H1 (cell line): ENCODE data around the gene DDX56. TPM values are rescaled to one million over a fixed set of nuclear protein-coding genes. Genes with fewer than 3 reads are reported as not detected.

ENCODE experiments used
- CTCF ChIA-PET: fragments of 300-600 bp; sonication (Branson Sonifier 250); formaldehyde crosslinking; loops from one replicate; lab custom pipeline; 2021; ENCODE audit not compliant: partially characterized antibody; lab: Charles Lee
- POLR2A ChIA-PET: fragments of 300-600 bp; sonication (Branson Sonifier 250); formaldehyde crosslinking; loops from one replicate; lab custom pipeline; 2021; ENCODE audit warnings: inconsistent platforms; ENCODE audit not compliant: partially characterized antibody; lab: Charles Lee
- DNase-seq, 2 experiments: peaks; one replicate each; pipeline versions ENCODE4 v3.0.0 to v3.0.0-alpha.2; 2010 to 2022; ENCODE audit warnings: low spot score in 2 of 2, low read depth in 1 of 2, mixed read lengths in 1 of 2
- FAIRE-seq: peaks from 2 replicates; lab custom pipeline; 2011; peaks lifted over from hg19 to GRCh38; lab: Jason Lieb, UNC
- H2AFZ ChIP-seq: 2 replicates; pipeline ENCODE4 v1.8.1; 2012; ENCODE audit warnings: low read length, inconsistent platforms
- H2AK5ac ChIP-seq: 2 replicates; pipeline ENCODE4 v1.6.1; 2013; ENCODE audit warnings: low read depth, low read length
- H2BK120ac ChIP-seq: replicated peaks from 2 replicates; pipeline ENCODE3; 2013; ENCODE audit warnings: low read depth, low read length, inconsistent platforms
- H2BK12ac ChIP-seq: 2 replicates; pipeline ENCODE4 v1.6.1; 2013; ENCODE audit warnings: low read depth, low read length
- H2BK15ac ChIP-seq: 2 replicates; pipeline ENCODE4 v1.6.1; 2013; ENCODE audit warnings: low read length
- H2BK20ac ChIP-seq: 2 replicates; pipeline ENCODE4 v1.6.1; 2013; ENCODE audit warnings: low read length
- H2BK5ac ChIP-seq: 2 replicates; pipeline ENCODE4 v1.6.1; 2013; ENCODE audit warnings: low read depth, low read length
- H3K14ac ChIP-seq: 2 replicates; pipeline ENCODE4 v1.6.1; 2013; ENCODE audit warnings: inconsistent platforms; ENCODE audit not compliant: insufficient read length
- H3K18ac ChIP-seq: 2 replicates; pipeline ENCODE4 v1.6.1; 2013; ENCODE audit warnings: low read length; ENCODE audit errors: extremely low read depth
- H3K23ac ChIP-seq: 2 replicates; pipeline ENCODE4 v1.6.1; 2013; ENCODE audit warnings: inconsistent platforms; ENCODE audit not compliant: insufficient read length
- H3K23me2 ChIP-seq: 2 replicates; pipeline ENCODE4 v1.6.1; 2013; ENCODE audit warnings: low read depth, low read length
- H3K27ac ChIP-seq: 2 replicates; pipeline ENCODE4 v1.6.1; 2011; ENCODE audit warnings: low read depth, low read length, inconsistent platforms
- H3K27me3 ChIP-seq, 4 experiments: replicated peaks in 1 of 4; 1 replicate in 1 of 4; 2 replicates in 3 of 4; pipeline versions ENCODE4 v1.6.1 to v1.8.1; 2011 to 2013; ENCODE audit warnings: low read length in 3 of 4, mild to moderate bottlenecking in 3 of 4, inconsistent platforms in 2 of 4, mixed read lengths in 2 of 4, moderate library complexity in 1 of 4; ENCODE audit not compliant: control insufficient read depth in 3 of 4, insufficient read depth in 3 of 4; ENCODE audit errors: extremely low read depth in 1 of 4
- H3K36me3 ChIP-seq, 4 experiments: 2 replicates each; pipeline versions ENCODE4 v1.6.1 to v1.8.1; 2011 to 2013; ENCODE audit warnings: mild to moderate bottlenecking in 4 of 4, low read length in 3 of 4, moderate library complexity in 2 of 4, control low read depth in 1 of 4, inconsistent platforms in 1 of 4; ENCODE audit not compliant: insufficient read depth in 4 of 4, control insufficient read depth in 2 of 4
- H3K4ac ChIP-seq: replicated peaks from 2 replicates; pipeline ENCODE3; 2013; ENCODE audit warnings: low read length, low read depth, mixed read lengths, inconsistent platforms; ENCODE audit not compliant: insufficient read length
- H3K4me1 ChIP-seq, 4 experiments: replicated peaks in 1 of 4; 1 replicate in 1 of 4; 2 replicates in 3 of 4; pipeline versions ENCODE4 v1.6.1 to v1.8.1; 2011 to 2013; ENCODE audit warnings: low read length in 3 of 4, inconsistent platforms in 2 of 4, mixed read lengths in 1 of 4; ENCODE audit not compliant: insufficient read depth in 4 of 4, control insufficient read depth in 3 of 4
- H3K4me2 ChIP-seq, 2 experiments: 2 replicates each; pipeline versions ENCODE4 v1.6.1 to v1.8.1; 2011 to 2013; ENCODE audit warnings: low read depth in 2 of 2, low read length in 2 of 2, control low read depth in 1 of 2, inconsistent platforms in 1 of 2, mild to moderate bottlenecking in 1 of 2; ENCODE audit not compliant: insufficient read depth in 1 of 2
- H3K4me3 ChIP-seq, 4 experiments: fragments of 200-600, 300-600 bp in 1 of 4; sonication (generic), shearing (Covaris generic), sonication (Bioruptor Twin) in 1 of 4; 2 replicates each; pipeline versions ENCODE4 v1.5.1 to v1.8.1; 2011 to 2016; ENCODE audit warnings: low read length in 4 of 4, low read depth in 3 of 4, control low read depth in 2 of 4, inconsistent platforms in 2 of 4, mild to moderate bottlenecking in 2 of 4, mixed read lengths in 1 of 4, moderate library complexity in 1 of 4; ENCODE audit not compliant: insufficient read depth in 2 of 4; ENCODE audit errors: extremely low read depth in 1 of 4
- H3K56ac ChIP-seq: replicated peaks from 2 replicates; pipeline ENCODE3; 2013; ENCODE audit warnings: low read depth, mild to moderate bottlenecking, mixed read lengths, low read length, inconsistent platforms; ENCODE audit not compliant: insufficient read length
- H3K79me1 ChIP-seq: 2 replicates; pipeline ENCODE4 v1.6.1; 2013; ENCODE audit warnings: low read depth, low read length, control low read depth
- H3K79me2 ChIP-seq, 2 experiments: 2 replicates each; pipeline versions ENCODE4 v1.6.1 to v1.8.1; 2012 to 2013; ENCODE audit warnings: low read length in 2 of 2, mild to moderate bottlenecking in 2 of 2, inconsistent platforms in 1 of 2; ENCODE audit not compliant: insufficient read depth in 2 of 2, control insufficient read depth in 1 of 2
- H3K9ac ChIP-seq, 4 experiments: replicated peaks in 1 of 4; 1 replicate in 1 of 4; 2 replicates in 3 of 4; pipeline versions ENCODE4 v1.6.1 to v1.8.1; 2011 to 2013; ENCODE audit warnings: low read depth in 3 of 4, low read length in 3 of 4, control low read depth in 2 of 4, mild to moderate bottlenecking in 2 of 4, moderate library complexity in 2 of 4, inconsistent platforms in 1 of 4; ENCODE audit errors: extremely low read depth in 1 of 4
- H3K9me3 ChIP-seq, 2 experiments: 2 replicates each; pipeline versions ENCODE4 v1.6.1 to v1.8.1; 2012 to 2013; ENCODE audit warnings: mild to moderate bottlenecking in 2 of 2, moderate library complexity in 2 of 2, control low read depth in 1 of 2, inconsistent platforms in 1 of 2, low read depth in 1 of 2, low read length in 1 of 2, mixed read lengths in 1 of 2; ENCODE audit not compliant: insufficient read depth in 2 of 2
- H4K20me1 ChIP-seq, 2 experiments: replicated peaks in 1 of 2; 2 replicates each; pipeline versions ENCODE3 to v1.8.1; 2011 to 2013; ENCODE audit warnings: inconsistent platforms in 2 of 2, low read length in 2 of 2, mild to moderate bottlenecking in 1 of 2; ENCODE audit not compliant: insufficient read depth in 2 of 2, control insufficient read depth in 1 of 2
- H4K5ac ChIP-seq: 2 replicates; pipeline ENCODE4 v1.6.1; 2013; ENCODE audit warnings: low read length, low read depth, mixed read lengths, inconsistent platforms; ENCODE audit not compliant: insufficient read length
- H4K8ac ChIP-seq: 2 replicates; pipeline ENCODE4 v1.8.0; 2013; ENCODE audit warnings: mild to moderate bottlenecking, moderate library complexity, low read length, inconsistent platforms; ENCODE audit not compliant: insufficient read depth; ENCODE audit errors: extremely low read depth
- H4K91ac ChIP-seq: replicated peaks from 2 replicates; pipeline ENCODE3; 2013; ENCODE audit warnings: low read length, mixed read lengths, inconsistent platforms; ENCODE audit not compliant: insufficient read length
- SP1 ChIP-seq: IDR thresholded peaks from 2 replicates; pipeline ENCODE4 v1.6.1; 2011; ENCODE audit warnings: low read depth, low read length
- USF2 ChIP-seq: IDR thresholded peaks from 2 replicates; pipeline ENCODE4 v1.6.1; 2011; ENCODE audit warnings: low read length, improper control_type of control experiment
- WGBS, 2 experiments: shearing (Covaris generic) in 1 of 2; methylation state at CpG; one replicate each; pipeline versions ENCODE4 v1.1.6 to v1.1.7; 2013 to 2015; ENCODE audit warnings: low lambda C conversion rate in 2 of 2, mixed read lengths in 2 of 2, inconsistent platforms in 1 of 2, low coverage in 1 of 2, missing lambda C conversion rate in 1 of 2; ENCODE audit not compliant: insufficient replicate concordance in 2 of 2, insufficient coverage in 1 of 2, insufficient read length in 1 of 2; ENCODE audit errors: extremely low coverage in 1 of 2, missing lambda C conversion rate in 1 of 2; 5-methylcytosine and 5-hydroxymethylcytosine counted together
- polyA plus RNA-seq, 7 experiments: library from polyadenylated mRNA; depleted of rRNA in 3 of 7; stranded (reverse) in 5 of 7; unstranded in 2 of 7; fragments of >200 nt in 5 of 7; fragments of 200-250 nt in 2 of 7; gene quantifications; 1 replicate in 5 of 7; 2 replicates in 1 of 7; 4 replicates in 1 of 7; pipeline versions ENCODE4 v1.2.1 to v1.2.3, GENCODE V29; 2011 to 2013; ENCODE audit warnings: missing spikeins in 2 of 7, mixed read lengths in 2 of 7
- total RNA-seq: library from RNA; stranded (reverse); fragmentation: NEBNext Ultra II Directional; extraction: Animal tissue kit (Norgen Biotek cat#: 25700); gene quantifications from 2 replicates; pipeline ENCODE4 v1.2.1, GENCODE V29; 2021

The DDX56 gene
- total and polyA plus RNA-seq, 2 of the 8 experiments (the other 6 are each of a cell fraction or from before 2014, with no cell fraction given), result 56.9 to 81.6 TPM

DNA sequence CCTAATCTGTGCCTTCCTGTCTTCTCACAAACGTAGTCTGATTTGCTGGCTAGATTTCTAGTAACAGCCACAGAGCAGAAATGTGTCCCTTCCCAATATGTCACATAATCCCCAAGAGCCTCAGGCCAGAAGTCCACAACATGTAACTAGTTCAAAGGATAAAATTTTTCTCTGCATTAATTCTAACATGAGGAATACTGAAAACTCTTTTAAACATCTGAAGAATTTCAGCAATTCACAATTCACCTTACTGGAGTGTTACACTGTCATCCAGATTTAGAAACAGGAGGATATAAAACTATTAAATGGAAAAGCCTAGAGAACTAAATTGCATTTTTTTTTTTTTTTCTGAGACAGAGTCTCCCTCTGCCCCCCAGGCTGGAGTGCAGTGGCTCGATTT lies 2.5 kb upstream of the DDX56 start:
- ChIA-PET POLR2A (interaction anchor here (1.2 kb wide), 1 partner anchor 272 kb away, joined by 4 read pairs; the partner anchor contains the start of gene H2AZ2), CTCF (interaction anchor here (0.8 to 2.8 kb wide), 3 partner anchors 11 to 40 kb away, joined by 4 to 23 read pairs (median 4); partner anchors contain the start of gene OGDH)
- Histone ChIP-seq H4K5ac (no peak overlapping the region), H3K9me3 (no peaks in the 10 kb centered on the region), H3K4ac (no peak overlapping the region), H3K4me1 (peaks cover 4 to 14% (median 6%) of the 10 kb centered on the region in 4 experiments; a peak in 5 of 7 replicates), H4K91ac (no peak overlapping the region), H3K56ac (no peak overlapping the region), H3K79me1 (peaks cover 4% of the 10 kb centered on the region), H3K27me3 (no peaks in the 10 kb centered on the region), H2AFZ (no peak overlapping the region), H3K23ac (no peak overlapping the region), H3K4me2 (no peak overlapping the region), H3K4me3 (no peak overlapping the region), H3K14ac (no peak overlapping the region), H3K36me3 (peaks cover 23 to 43% (median 26%) of the 10 kb centered on the region in 4 experiments), H4K20me1 (peaks cover 0 to 4% of the 10 kb centered on the region in 2 experiments), H2BK20ac (no peak overlapping the region), H3K79me2 (peaks cover 2 to 25% of the 10 kb centered on the region in 2 experiments; a peak in 3 of 4 replicates), H3K27ac (no peak overlapping the region), H4K8ac (no peak overlapping the region), H2BK15ac (no peak overlapping the region), H2AK5ac (no peak overlapping the region), H2BK12ac (no peak overlapping the region), H3K23me2 (peaks cover 12% of the 10 kb centered on the region; the same call in 1 of the 2 replicates), H3K18ac (no peak overlapping the region), H2BK120ac (no peak overlapping the region), H2BK5ac (no peak overlapping the region), H3K9ac (no peak overlapping the region)
- DNase-seq (no peak), FAIRE-seq (no peak)
- WGBS, 2 experiments, result 92% methylated on average over 2 of the region's 2 CpGs; no CpG with 5 or more reads in 1 of the 2 experiments
- no peak for TF ChIP-seq USF2
- TF ChIP-seq SP1, result no peak
